Measurements from ENCODE around the gene NHLH1.

Gene NHLH1

GRCh38 chr1:160400646-160401486 lies 34.0 kb downstream of the NHLH1 start:
- H3K9me3 ChIP-seq (ENCODE audit: severe bottlenecking): no peaks in the 10 kb centered on the region
- peak overlapping the region; percentile 34 for H3K27ac ChIP-seq (ENCODE audit: poor library complexity, severe bottlenecking)
- DNase-seq (ENCODE audit: low spot score) (no peak), ATAC-seq (ENCODE audit: low read depth) (peak; percentile 35; the same call in 1 of the 3 replicates)
- no peaks in the 10 kb centered on the region for H3K36me3 ChIP-seq (ENCODE audit: low read depth)
- no peak for TF ChIP-seq CTCF (IDR thresholded peaks at IDR 0.05; ENCODE audit: poor library complexity, severe bottlenecking)
- H3K27me3 ChIP-seq (ENCODE audit: insufficient read depth, poor library complexity, severe bottlenecking): no peaks in the 10 kb centered on the region
- H3K4me1 ChIP-seq (ENCODE audit: insufficient read depth, poor library complexity, severe bottlenecking): peaks cover 8% of the 10 kb centered on the region
- peak overlapping the region; percentile 54 for H3K4me3 ChIP-seq (ENCODE audit: severe bottlenecking)

- Histone ChIP-seq H3K36me3 (ENCODE audit: low read depth) (no peaks in the 10 kb centered on the region), H3K4me1 (ENCODE audit: insufficient read depth, poor library complexity, severe bottlenecking) (peaks cover 14% of the 10 kb centered on the region), H3K9me3 (ENCODE audit: severe bottlenecking) (no peaks in the 10 kb centered on the region), H3K27ac (ENCODE audit: poor library complexity, severe bottlenecking) (no peak overlapping the region), H3K27me3 (ENCODE audit: insufficient read depth, poor library complexity, severe bottlenecking) (no peaks in the 10 kb centered on the region), H3K4me3 (ENCODE audit: severe bottlenecking) (peak overlapping the region; percentile 54)
- DNase-seq (ENCODE audit: low spot score): no peak
- TF ChIP-seq CTCF (IDR thresholded peaks at IDR 0.05; ENCODE audit: poor library complexity, severe bottlenecking): no peak
- peak; percentile 11; the same call in 1 of the 3 replicates for ATAC-seq (ENCODE audit: low read depth)
Measured at GRCh38 chr1:160401487-160401805, 34.6 kb downstream of the NHLH1 start.

- Histone ChIP-seq H3K9me3 (ENCODE audit: severe bottlenecking) (no peaks in the 10 kb centered on the region), H3K4me3 (ENCODE audit: severe bottlenecking) (no peak overlapping the region), H3K36me3 (ENCODE audit: low read depth) (no peaks in the 10 kb centered on the region), H3K27me3 (ENCODE audit: insufficient read depth, poor library complexity, severe bottlenecking) (no peaks in the 10 kb centered on the region), H3K4me1 (ENCODE audit: insufficient read depth, poor library complexity, severe bottlenecking) (peaks cover 21% of the 10 kb centered on the region), H3K27ac (ENCODE audit: poor library complexity, severe bottlenecking) (no peak overlapping the region)
- no peak for ATAC-seq (ENCODE audit: low read depth)
- DNase-seq (ENCODE audit: low spot score): no peak
- TF ChIP-seq CTCF (IDR thresholded peaks at IDR 0.05; ENCODE audit: poor library complexity, severe bottlenecking): no peak
Measured at GRCh38 chr1:160402001-160402795, 35.3 kb downstream of the NHLH1 start.

- no peaks in the 10 kb centered on the region for H3K27me3 ChIP-seq (ENCODE audit: insufficient read depth, poor library complexity, severe bottlenecking)
- TF ChIP-seq CTCF (IDR thresholded peaks at IDR 0.05; ENCODE audit: poor library complexity, severe bottlenecking): no peak
- H3K9me3 ChIP-seq (ENCODE audit: severe bottlenecking): no peaks in the 10 kb centered on the region
- H3K36me3 ChIP-seq (ENCODE audit: low read depth): no peaks in the 10 kb centered on the region
- H3K27ac ChIP-seq (ENCODE audit: poor library complexity, severe bottlenecking): no peak overlapping the region
- no peak overlapping the region for H3K4me3 ChIP-seq (ENCODE audit: severe bottlenecking)
- no peak for ATAC-seq (ENCODE audit: low read depth)
- H3K4me1 ChIP-seq (ENCODE audit: insufficient read depth, poor library complexity, severe bottlenecking): peaks cover 32% of the 10 kb centered on the region
- no peak for DNase-seq (ENCODE audit: low spot score)
Measured at GRCh38 chr1:160403244-160403643, 36.4 kb downstream of the NHLH1 start.
